GM12878 (cell line): ENCODE results near the gene VWA3A. TPM values are rescaled to one million over a fixed set of nuclear protein-coding genes. Genes with fewer than 3 reads are reported as not detected.

Experiments
- ASH2L ChIP-seq: fragments of 300-600, 200-600 bp; sonication (generic); IDR thresholded peaks from 2 replicates; pipeline ENCODE4 v1.6.1; 2017; ENCODE audit warnings: low read depth, mild to moderate bottlenecking, borderline replicate concordance
- BHLHE40 ChIP-seq, 2 experiments: fragments of 450-650 bp in 1 of 2; IDR thresholded peaks; 2 replicates each; pipeline ENCODE4 v1.6.1; 2011 to 2017; ENCODE audit warnings: low read depth in 2 of 2, borderline replicate concordance in 1 of 2, improper control_type of control experiment in 1 of 2, low read length in 1 of 2, mild to moderate bottlenecking in 1 of 2
- CBX3 ChIP-seq: fragments of 200-600 bp; sonication (generic); IDR thresholded peaks from 2 replicates; pipeline ENCODE4 v1.6.1; 2016; ENCODE audit warnings: low read depth, borderline replicate concordance
- CREM ChIP-seq: IDR thresholded peaks from 2 replicates; pipeline ENCODE4 v1.6.1; 2014; ENCODE audit warnings: antibody characterized with exemption, low read depth
- EZH2 ChIP-seq: IDR thresholded peaks from 2 replicates; pipeline ENCODE4 v1.6.1; 2012; ENCODE audit warnings: low read depth, mild to moderate bottlenecking, control low read depth, inconsistent platforms, low read length, borderline replicate concordance; ENCODE audit not compliant: control insufficient read depth
- GABPA ChIP-seq: IDR thresholded peaks from 2 replicates; pipeline ENCODE4 v1.6.1; 2014; ENCODE audit warnings: antibody characterized with exemption, low read depth, mild to moderate bottlenecking, inconsistent platforms
- HDAC2 ChIP-seq: fragments of 200-600 bp; sonication (generic); IDR thresholded peaks from 2 replicates; pipeline ENCODE4 v1.6.1; 2017
- HDAC6 ChIP-seq: fragments of 200-600 bp; sonication (generic); IDR thresholded peaks from one replicate; pipeline ENCODE4 v1.8.0; 2017; ENCODE audit warnings: antibody characterized with exemption; ENCODE audit not compliant: unreplicated experiment
- IRF5 ChIP-seq: fragments of 450-650 bp; IDR thresholded peaks from 2 replicates; pipeline ENCODE4 v1.6.1; 2017; ENCODE audit warnings: borderline replicate concordance
- JUND ChIP-seq: IDR thresholded peaks from 2 replicates; pipeline ENCODE4 v1.6.1; 2012; ENCODE audit warnings: low read depth, mild to moderate bottlenecking, low read length, improper control_type of control experiment, moderate library complexity
- MEF2B ChIP-seq: fragments of 450-650 bp; IDR thresholded peaks from 2 replicates; pipeline ENCODE4 v1.6.1; 2018; ENCODE audit warnings: mild to moderate bottlenecking, moderate library complexity; ENCODE audit not compliant: partially characterized antibody, poor library complexity, severe bottlenecking
- MTA3 ChIP-seq: IDR thresholded peaks from 2 replicates; pipeline ENCODE4 v1.6.1; 2012; ENCODE audit warnings: low read length, inconsistent platforms, borderline replicate concordance
- PAX8 ChIP-seq: fragments of 450-650 bp; IDR thresholded peaks from 2 replicates; pipeline ENCODE4 v1.6.1; 2017; ENCODE audit warnings: mild to moderate bottlenecking, moderate library complexity
- POLR2A ChIP-seq: IDR thresholded peaks from 2 replicates; pipeline ENCODE4 v1.6.1; 2011; ENCODE audit warnings: low read depth, mild to moderate bottlenecking, low read length
- RAD21 ChIP-seq: IDR thresholded peaks from 2 replicates; pipeline ENCODE4 v1.6.1; 2011; ENCODE audit warnings: mild to moderate bottlenecking, low read depth, low read length, moderate library complexity; ENCODE audit not compliant: insufficient read depth
- RB1 ChIP-seq: fragments of 450-650 bp; formaldehyde crosslinking; IDR thresholded peaks from 2 replicates; pipeline ENCODE4 v1.6.1; 2017; ENCODE audit warnings: mild to moderate bottlenecking, borderline replicate concordance
- SMAD1 ChIP-seq: fragments of 450-650 bp; IDR thresholded peaks from 2 replicates; pipeline ENCODE4 v1.6.1; 2018; ENCODE audit warnings: mild to moderate bottlenecking, low read depth; ENCODE audit not compliant: partially characterized antibody
- STAT1 ChIP-seq: fragments of 450-650 bp; conservative IDR thresholded peaks from 2 replicates; pipeline ENCODE4 v1.6.1; 2014; ENCODE audit warnings: antibody characterized with exemption, mild to moderate bottlenecking
- STAT3 ChIP-seq: IDR thresholded peaks from 2 replicates; pipeline ENCODE4 v1.6.1; 2011; ENCODE audit warnings: low read depth, low read length, improper control_type of control experiment
- TBL1XR1 ChIP-seq: IDR thresholded peaks from 2 replicates; pipeline ENCODE4 v1.6.1; 2012; ENCODE audit warnings: low read depth, low read length, improper control_type of control experiment
- WRNIP1 ChIP-seq: IDR thresholded peaks from 2 replicates; pipeline ENCODE4 v1.6.1; 2011; ENCODE audit warnings: low read depth, low read length, improper control_type of control experiment, borderline replicate concordance
- YY1 ChIP-seq: IDR thresholded peaks from 2 replicates; pipeline ENCODE4 v1.6.1; 2011; ENCODE audit warnings: low read depth, mild to moderate bottlenecking, low read length
- ZNF622 ChIP-seq: fragments of 450-650 bp; IDR thresholded peaks from 2 replicates; pipeline ENCODE4 v1.6.1; 2017; ENCODE audit warnings: mild to moderate bottlenecking, inconsistent platforms
- polyA plus RNA-seq, 11 experiments: library from polyadenylated mRNA; depleted of rRNA in 4 of 11; unstranded in 6 of 11; stranded (reverse) in 5 of 11; fragments of >200 nt; fragmentation: Nextera tagmentation in 4 of 11; fragmentation: Illumina TruSeq in 1 of 11; extraction: Ambion mirVana in 4 of 11; extraction: Trizol in 1 of 11; gene quantifications; 1 replicate in 1 of 11; 2 replicates in 10 of 11; pipeline versions ENCODE4 v1.2.1 to v1.2.3, GENCODE V29; 2011 to 2016; ENCODE audit warnings: inconsistent platforms in 2 of 11, missing spikeins in 2 of 11, low read depth in 1 of 11
- total RNA-seq, 4 experiments: library from RNA; depleted of rRNA in 3 of 4; stranded (reverse); fragments of >200 nt in 3 of 4; fragmentation: Illumina TruSeq in 1 of 4; extraction: Trizol in 1 of 4; gene quantifications; 2 replicates each; pipeline versions ENCODE4 v1.2.1 to v1.2.3, GENCODE V29; 2013 to 2021
- TF ChIP-seq, protein P1 (sequence below): IDR thresholded peaks from 2 replicates; pipeline ENCODE4 v1.6.1; 2012; ENCODE audit warnings: low read length, inconsistent platforms
- TF ChIP-seq, protein P2 (sequence below): fragments of 450-650 bp; IDR thresholded peaks from 2 replicates; pipeline ENCODE4 v1.6.1; 2017; ENCODE audit warnings: mild to moderate bottlenecking
- TF ChIP-seq, protein P3 (sequence below): IDR thresholded peaks from 2 replicates; pipeline ENCODE4 v1.6.1; 2012; ENCODE audit warnings: low read depth, low read length, improper control_type of control experiment

The VWA3A gene
- total and polyA plus RNA-seq, 10 of the 15 experiments (the other 5 are each of a cell fraction or from before 2014, with no cell fraction given), result 0.01 TPM; not detected in 9

GRCh38 chr16:22206013-22206841 is 113.9 kb downstream of the VWA3A start, which contains the start of gene EEF2K (continued):
- TF ChIP-seq, protein P1, sequence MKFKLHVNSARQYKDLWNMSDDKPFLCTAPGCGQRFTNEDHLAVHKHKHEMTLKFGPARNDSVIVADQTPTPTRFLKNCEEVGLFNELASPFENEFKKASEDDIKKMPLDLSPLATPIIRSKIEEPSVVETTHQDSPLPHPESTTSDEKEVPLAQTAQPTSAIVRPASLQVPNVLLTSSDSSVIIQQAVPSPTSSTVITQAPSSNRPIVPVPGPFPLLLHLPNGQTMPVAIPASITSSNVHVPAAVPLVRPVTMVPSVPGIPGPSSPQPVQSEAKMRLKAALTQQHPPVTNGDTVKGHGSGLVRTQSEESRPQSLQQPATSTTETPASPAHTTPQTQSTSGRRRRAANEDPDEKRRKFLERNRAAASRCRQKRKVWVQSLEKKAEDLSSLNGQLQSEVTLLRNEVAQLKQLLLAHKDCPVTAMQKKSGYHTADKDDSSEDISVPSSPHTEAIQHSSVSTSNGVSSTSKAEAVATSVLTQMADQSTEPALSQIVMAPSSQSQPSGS, result no peak
- TF ChIP-seq RB1 (no peak; the same call in 1 of the 2 replicates), IRF5 (no peak), YY1 (peak; percentile 89), HDAC6 (peak; percentile 35), MEF2B (no peak), WRNIP1 (no peak), HDAC2 (no peak), POLR2A (peak; percentile 81), ZNF622 (no peak), TBL1XR1 (0 out of 2 replicates have a peak, but pooled peaks have one; percentile 66), PAX8 (no peak), JUND (no peak), CBX3 (no peak), SMAD1 (no peak), MTA3 (no peak), RAD21 (peak; percentile 59), BHLHE40 (IDR thresholded peaks at IDR 0.05; ENCODE audit: borderline replicate concordance in 1 of 2, low read depth in 2 of 2, low read length in 1 of 2) (peak; percentile 92 to 97), CREM (no peak), STAT1 (no peak), ASH2L (no peak), EZH2 (no peak), GABPA (peak; percentile 64), STAT3 (0 out of 2 replicates have a peak, but pooled peaks have one; percentile 28)
- TF ChIP-seq, protein P2, sequence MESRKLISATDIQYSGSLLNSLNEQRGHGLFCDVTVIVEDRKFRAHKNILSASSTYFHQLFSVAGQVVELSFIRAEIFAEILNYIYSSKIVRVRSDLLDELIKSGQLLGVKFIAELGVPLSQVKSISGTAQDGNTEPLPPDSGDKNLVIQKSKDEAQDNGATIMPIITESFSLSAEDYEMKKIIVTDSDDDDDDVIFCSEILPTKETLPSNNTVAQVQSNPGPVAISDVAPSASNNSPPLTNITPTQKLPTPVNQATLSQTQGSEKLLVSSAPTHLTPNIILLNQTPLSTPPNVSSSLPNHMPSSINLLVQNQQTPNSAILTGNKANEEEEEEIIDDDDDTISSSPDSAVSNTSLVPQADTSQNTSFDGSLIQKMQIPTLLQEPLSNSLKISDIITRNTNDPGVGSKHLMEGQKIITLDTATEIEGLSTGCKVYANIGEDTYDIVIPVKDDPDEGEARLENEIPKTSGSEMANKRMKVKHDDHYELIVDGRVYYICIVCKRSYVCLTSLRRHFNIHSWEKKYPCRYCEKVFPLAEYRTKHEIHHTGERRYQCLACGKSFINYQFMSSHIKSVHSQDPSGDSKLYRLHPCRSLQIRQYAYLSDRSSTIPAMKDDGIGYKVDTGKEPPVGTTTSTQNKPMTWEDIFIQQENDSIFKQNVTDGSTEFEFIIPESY, result no peak
- TF ChIP-seq, protein P3, sequence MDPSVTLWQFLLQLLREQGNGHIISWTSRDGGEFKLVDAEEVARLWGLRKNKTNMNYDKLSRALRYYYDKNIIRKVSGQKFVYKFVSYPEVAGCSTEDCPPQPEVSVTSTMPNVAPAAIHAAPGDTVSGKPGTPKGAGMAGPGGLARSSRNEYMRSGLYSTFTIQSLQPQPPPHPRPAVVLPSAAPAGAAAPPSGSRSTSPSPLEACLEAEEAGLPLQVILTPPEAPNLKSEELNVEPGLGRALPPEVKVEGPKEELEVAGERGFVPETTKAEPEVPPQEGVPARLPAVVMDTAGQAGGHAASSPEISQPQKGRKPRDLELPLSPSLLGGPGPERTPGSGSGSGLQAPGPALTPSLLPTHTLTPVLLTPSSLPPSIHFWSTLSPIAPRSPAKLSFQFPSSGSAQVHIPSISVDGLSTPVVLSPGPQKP, result peak; percentile 58
